ENCODE data around the gene ANKH.

GRCh38 chr5:14749579-14750101, 121.9 kb downstream of the ANKH start:
- no peak for TF ChIP-seq SREBF2 (IDR thresholded peaks at IDR 0.05; ENCODE audit: low read length)
- no peak for TF ChIP-seq MXI1 (IDR thresholded peaks at IDR 0.05; ENCODE audit: low read depth, low read length)
- no peak for TF ChIP-seq CREB1 (IDR thresholded peaks at IDR 0.05; ENCODE audit: low read depth)
- no peak for TF ChIP-seq ZBTB33 (IDR thresholded peaks at IDR 0.05)
- TF ChIP-seq POLR2AphosphoS5 (IDR thresholded peaks at IDR 0.05; ENCODE audit: low read length): no peak
- TF ChIP-seq POLR2AphosphoS2 (IDR thresholded peaks at IDR 0.05; ENCODE audit: low read depth, low read length): no peak
- TF ChIP-seq POLR2A (IDR thresholded peaks at IDR 0.05; ENCODE audit: low read depth, low read length): no peak
- TF ChIP-seq REST (IDR thresholded peaks at IDR 0.05; ENCODE audit: low read depth, low read length): no peak
- TF ChIP-seq RBBP5 (conservative IDR thresholded peaks at IDR 0.05): no peak
- no peak for TF ChIP-seq CHD4 (IDR thresholded peaks at IDR 0.05)

All from GM12878 (cell line).